GM13976 (cell line): ENCODE results near the gene SEPHS2.
A peak's percentile ranks its signal among the peaks of the same experiment; 100 is the strongest.
"Not testable (repeated sequence)": the region's sequence is repeated elsewhere in the genome, so short reads cannot be mapped to it uniquely, and the experiment has no call there.

ENCODE experiments used
- DNase-seq: peaks from one replicate; pipeline ENCODE4 v3.0.0; 2012; ENCODE audit warnings: low spot score
- in situ Hi-C: fragments of 300-500 bp; cut with MboI; formaldehyde crosslinking; loops from one replicate; pipeline ENCODE4 v1.12.0; 2022; ENCODE audit warnings: low sequenced_read_pairs, mixed read lengths, inconsistent platforms; ENCODE audit not compliant: unreplicated experiment
- TF ChIP-seq, protein P1 (sequence below): IDR thresholded peaks from 2 replicates; pipeline ENCODE4 v1.5.1; 2012; ENCODE audit warnings: borderline replicate concordance, mild to moderate bottlenecking; ENCODE audit not compliant: insufficient read depth; ENCODE audit errors: extremely low read depth, missing control alignments, control extremely low read depth

The SEPHS2 gene

DNA sequence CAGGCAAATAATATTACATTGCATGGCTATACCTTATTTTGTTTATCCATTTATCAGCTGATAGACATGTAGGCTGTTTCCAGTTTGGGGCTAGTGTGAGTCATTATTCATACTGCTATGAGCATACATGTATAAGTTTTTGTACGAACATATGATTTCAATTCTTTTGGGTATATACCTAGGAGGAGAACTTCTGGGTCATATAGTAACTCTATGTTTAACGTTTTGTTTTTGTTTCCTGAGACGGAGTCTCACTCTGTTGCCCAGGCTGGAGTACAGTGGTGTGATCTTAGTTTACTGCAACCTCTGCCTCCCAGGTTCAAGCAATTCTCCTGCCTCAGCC, 24.5 kb upstream of the SEPHS2 start:
- in situ Hi-C loops, result no loop called here
- DNase-seq, result no peak
- TF ChIP-seq, protein P1, sequence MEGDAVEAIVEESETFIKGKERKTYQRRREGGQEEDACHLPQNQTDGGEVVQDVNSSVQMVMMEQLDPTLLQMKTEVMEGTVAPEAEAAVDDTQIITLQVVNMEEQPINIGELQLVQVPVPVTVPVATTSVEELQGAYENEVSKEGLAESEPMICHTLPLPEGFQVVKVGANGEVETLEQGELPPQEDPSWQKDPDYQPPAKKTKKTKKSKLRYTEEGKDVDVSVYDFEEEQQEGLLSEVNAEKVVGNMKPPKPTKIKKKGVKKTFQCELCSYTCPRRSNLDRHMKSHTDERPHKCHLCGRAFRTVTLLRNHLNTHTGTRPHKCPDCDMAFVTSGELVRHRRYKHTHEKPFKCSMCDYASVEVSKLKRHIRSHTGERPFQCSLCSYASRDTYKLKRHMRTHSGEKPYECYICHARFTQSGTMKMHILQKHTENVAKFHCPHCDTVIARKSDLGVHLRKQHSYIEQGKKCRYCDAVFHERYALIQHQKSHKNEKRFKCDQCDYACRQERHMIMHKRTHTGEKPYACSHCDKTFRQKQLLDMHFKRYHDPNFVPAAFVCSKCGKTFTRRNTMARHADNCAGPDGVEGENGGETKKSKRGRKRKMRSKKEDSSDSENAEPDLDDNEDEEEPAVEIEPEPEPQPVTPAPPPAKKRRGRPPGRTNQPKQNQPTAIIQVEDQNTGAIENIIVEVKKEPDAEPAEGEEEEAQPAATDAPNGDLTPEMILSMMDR, result no peak

DNA sequence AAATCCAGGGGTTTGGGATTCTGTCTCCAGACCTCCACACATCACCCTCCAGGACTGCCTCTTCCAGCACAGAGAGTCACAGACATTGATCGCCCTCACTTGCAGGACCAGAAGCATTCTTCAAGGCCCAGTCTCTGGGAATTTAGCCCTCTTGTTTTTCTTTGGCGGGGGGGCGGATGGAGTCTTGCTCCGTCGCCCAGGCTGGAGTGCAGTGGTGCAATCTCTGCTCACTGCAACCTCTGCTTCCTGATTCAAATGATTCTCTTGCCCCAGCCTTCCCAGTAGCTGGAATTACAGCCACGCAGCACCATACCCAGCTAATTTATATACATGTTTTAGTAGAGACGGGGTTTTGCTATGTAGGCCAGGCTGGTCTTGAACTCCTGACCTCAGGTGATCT, 18.4 kb upstream of the SEPHS2 start:
- in situ Hi-C loops, result no loop called here
- no peak for DNase-seq
- TF ChIP-seq, protein P1, result no peak

DNA sequence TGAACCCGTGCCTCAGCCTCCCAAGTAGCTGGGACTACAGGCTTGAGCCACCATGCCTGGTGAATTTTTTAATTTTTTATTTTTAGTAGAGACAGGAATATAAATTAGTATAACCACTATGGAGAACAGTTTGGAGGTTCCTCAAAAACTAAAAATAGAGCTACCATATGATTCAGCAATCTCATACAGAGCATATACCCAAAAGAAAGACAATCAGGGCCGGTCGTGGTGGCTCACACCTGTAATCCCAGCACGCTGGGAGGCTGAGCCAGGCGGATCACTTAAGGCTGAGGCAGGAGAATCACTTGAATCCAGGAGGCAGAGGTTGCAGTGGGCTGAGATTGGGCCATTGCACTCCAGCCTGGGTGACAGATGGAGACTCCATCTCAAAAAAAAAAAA, 15.8 kb upstream of the SEPHS2 start:
- in situ Hi-C loops, DNase-seq: not testable (repeated sequence)

DNA sequence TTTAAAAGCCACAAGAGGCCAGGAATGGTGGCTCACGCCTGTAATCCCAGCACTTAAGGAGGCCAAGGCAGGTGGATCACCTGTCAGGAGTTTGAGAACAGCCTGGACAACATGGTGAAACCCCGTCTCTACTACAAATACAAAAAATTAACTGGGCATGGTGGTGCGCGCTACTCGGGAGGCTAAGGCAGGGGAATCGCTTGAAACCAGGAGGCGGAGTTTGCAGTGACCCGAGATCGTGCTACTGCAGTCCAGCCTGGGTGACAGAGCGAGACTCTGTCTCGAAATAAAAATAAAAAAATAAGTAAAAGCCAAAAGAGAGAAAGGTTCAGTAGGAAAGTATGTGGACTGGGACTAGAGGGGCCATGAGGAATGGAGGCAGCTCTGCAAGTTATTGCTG, 13.8 kb upstream of the SEPHS2 start:
- TF ChIP-seq, protein P1, result no peak
- in situ Hi-C loops, result no loop called here

DNA sequence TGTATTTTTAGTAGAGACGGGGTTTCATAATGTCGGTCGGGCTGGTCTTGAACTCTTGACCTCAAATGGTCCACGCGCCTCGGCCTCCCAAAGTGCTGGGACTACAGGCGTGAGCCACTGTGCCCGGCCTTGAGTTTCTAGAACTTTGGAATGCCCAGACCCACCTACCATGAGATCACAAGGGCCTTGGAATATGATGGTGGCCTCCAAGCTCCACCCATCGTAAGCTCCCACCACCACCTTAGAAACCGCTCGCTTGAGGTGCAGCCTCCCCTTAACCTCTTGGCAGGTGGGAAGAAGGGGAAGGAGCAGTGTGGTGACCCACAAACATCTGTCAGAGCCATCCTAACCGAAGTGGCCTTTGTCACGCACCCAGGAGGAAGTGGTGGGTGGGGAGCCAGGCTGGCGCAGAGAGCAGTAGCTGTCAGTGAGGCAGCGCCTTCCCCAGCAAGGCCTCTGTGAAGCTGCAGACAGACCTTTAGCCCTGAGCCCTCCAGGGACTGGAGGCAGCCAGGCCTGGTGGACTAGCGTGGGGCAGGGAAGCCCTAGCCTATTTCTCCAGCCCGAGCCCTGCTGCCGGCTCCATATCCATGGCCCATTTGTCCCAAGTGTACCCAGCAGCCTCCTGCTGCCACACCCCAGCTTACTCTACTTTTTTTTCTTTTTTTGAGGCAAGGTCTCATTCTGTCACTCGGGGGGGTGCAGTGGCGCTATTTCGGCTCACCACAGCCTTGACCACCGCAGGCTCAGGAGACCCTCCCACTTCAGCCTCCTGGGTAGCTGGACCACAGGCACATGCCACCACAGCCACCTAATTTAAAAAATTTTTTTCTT, 13.1 kb upstream of the SEPHS2 start:
- in situ Hi-C loops, result no loop called here
- TF ChIP-seq, protein P1, result no peak
- peak; percentile 73 for DNase-seq

More for the DNA sequence above, 13.8 kb upstream of the SEPHS2 start:
- no peak for DNase-seq

DNA sequence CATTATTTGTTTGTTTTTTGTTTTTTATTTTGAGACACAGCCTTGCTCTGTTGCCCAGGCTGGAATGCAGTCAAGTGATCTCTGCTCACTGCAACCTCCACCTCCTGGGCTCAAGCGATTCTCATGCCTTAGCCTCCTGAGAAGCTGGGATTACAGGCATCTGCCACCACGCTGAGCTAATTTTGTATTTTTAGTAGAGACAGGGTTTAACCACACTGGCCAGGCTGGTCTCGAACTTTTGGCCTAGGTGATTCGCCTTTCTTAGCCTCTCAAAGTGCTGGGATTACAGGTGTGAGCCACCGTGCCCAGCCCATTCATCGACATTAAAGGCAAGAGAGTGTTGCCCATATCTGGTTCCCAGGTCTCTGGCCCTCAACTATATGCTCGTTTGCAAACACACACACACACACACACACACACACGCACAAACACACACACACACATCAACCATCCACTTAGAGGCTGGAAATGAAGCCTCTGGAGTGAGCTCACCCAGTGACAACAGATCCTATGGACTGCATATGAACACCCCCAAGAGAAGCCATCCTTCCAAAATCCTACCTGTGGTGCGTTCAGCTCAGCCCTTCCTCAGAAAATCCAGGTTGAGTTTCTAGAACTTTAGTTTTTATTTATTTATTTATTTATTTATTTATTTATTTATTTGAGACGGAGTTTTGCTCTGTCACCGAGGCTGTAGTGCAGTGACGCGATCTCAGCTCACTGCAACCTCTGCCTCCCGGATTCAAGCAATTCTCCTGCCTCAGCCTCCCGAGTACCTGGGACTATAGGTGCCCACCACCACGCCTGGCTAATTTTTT, 12.3 kb upstream of the SEPHS2 start:
- no peak for DNase-seq
- TF ChIP-seq, protein P1, result no peak
- in situ Hi-C loops, result no loop called here

DNA sequence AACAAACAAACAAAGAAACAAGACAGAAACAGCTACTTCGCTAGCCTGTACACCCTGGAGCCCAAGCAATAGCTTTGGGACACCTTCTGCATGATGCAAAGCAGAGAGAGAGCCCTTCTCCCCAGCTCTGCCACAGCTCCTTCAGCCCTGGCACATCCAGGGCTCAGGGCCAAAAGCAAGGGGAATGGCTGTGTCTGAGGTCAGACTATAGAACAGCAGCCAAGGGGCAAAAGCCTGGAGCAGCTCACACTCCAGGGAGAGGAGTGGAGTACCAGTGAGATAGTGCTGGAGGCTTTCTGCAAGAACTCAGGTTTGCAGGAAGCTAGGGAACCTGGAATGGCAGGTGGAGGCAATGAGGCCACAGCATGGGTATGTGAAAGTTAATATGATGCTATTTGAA, 11.6 kb upstream of the SEPHS2 start:
- TF ChIP-seq, protein P1, result no peak
- in situ Hi-C loops, result no loop called here
- no peak for DNase-seq
